NCI-H1092 treated with DMSO at 0.1 percent for 48 hours (cell line): Measurements from ENCODE around the gene MSRB2.

Source experiments
- DNase-seq: peaks from one replicate; lab custom pipeline; 2025; lab: John Stamatoyannopoulos, UW

The MSRB2 gene

GRCh38 chr10:23111517-23112286 lies 16.3 kb downstream of the MSRB2 start:
- DNase-seq = no peak

GRCh38 chr10:23114228-23114850 lies 19.0 kb downstream of the MSRB2 start:
- no peak for DNase-seq

- no peak for DNase-seq
Observed at GRCh38 chr10:23116486-23117205, 21.3 kb downstream of the MSRB2 start.

GRCh38 chr10:23120001-23120934 lies 24.9 kb downstream of the MSRB2 start:
- DNase-seq = no peak

GRCh38 chr10:23121135-23121534 lies 25.8 kb downstream of the MSRB2 start:
- DNase-seq = no peak

- DNase-seq = no peak
Observed at GRCh38 chr10:23136462-23136861, 41.1 kb downstream of the MSRB2 start.

GRCh38 chr10:23139677-23140076 lies 44.3 kb downstream of the MSRB2 start:
- DNase-seq = no peak

GRCh38 chr10:23141995-23142394 lies 46.6 kb downstream of the MSRB2 start:
- DNase-seq = no peak

GRCh38 chr10:23146258-23146657 lies 50.9 kb downstream of the MSRB2 start:
- DNase-seq = no peak

- DNase-seq = no peak
Observed at GRCh38 chr10:23147035-23147434, 51.7 kb downstream of the MSRB2 start.

- DNase-seq = no peak
Observed at GRCh38 chr10:23148214-23148613, 52.8 kb downstream of the MSRB2 start.

- DNase-seq = no peak
Observed at GRCh38 chr10:23150091-23150490, 54.7 kb downstream of the MSRB2 start.

- no peak for DNase-seq
Observed at GRCh38 chr10:23150610-23151009, 55.2 kb downstream of the MSRB2 start.

- no peak for DNase-seq
Observed at GRCh38 chr10:23151071-23151470, 55.7 kb downstream of the MSRB2 start.

- no peak for DNase-seq
Observed at GRCh38 chr10:23155169-23155568, 59.8 kb downstream of the MSRB2 start.

GRCh38 chr10:23156447-23157150 lies 61.2 kb downstream of the MSRB2 start:
- no peak for DNase-seq

- DNase-seq = no peak
Observed at GRCh38 chr10:23157239-23157681, 61.9 kb downstream of the MSRB2 start.

- DNase-seq = peak; percentile 35
Observed at GRCh38 chr10:23157691-23158369, 62.5 kb downstream of the MSRB2 start.

GRCh38 chr10:23158370-23158769 lies 63.0 kb downstream of the MSRB2 start:
- peak; percentile 59 for DNase-seq

- DNase-seq = no peak
Observed at GRCh38 chr10:23171232-23171876, 76.0 kb downstream of the MSRB2 start.
